Measurements from ENCODE around the gene B3GNT9.
A peak's percentile ranks its signal among the peaks of the same experiment; 100 is the strongest.

B3GNT9 gene

GRCh38 chr16:67150833-67151396 is at the start of gene B3GNT9:
TSS of gene B3GNT9 (minus strand) at chr16:67150998. CDS start at chr16:67150485, 513 bp downstream.
- Histone ChIP-seq H3K9me3 (no peaks in the 10 kb centered on the region), H3K36me3 (peaks cover 1 to 32% (median 19%) of the 10 kb centered on the region in 3 donors), H3K4me1 (peaks cover 0 to 36% (median 25%) of the 10 kb centered on the region in 4 donors), H3K4me3 (peak within 1 kb of the TSS; percentile 63 to 70), H3K27ac (peak within 1 kb of the TSS; percentile 89 to 94), H3K27me3 (peaks cover 0 to 4% of the 10 kb centered on the region in 2 donors)
- DNase-seq: peak; percentile 76 to 91
- no peak for TF ChIP-seq CTCF (IDR thresholded peaks at IDR 0.05)
- intact Hi-C loops (cut with DNase I; ENCODE audit: low total_unique reads): no loop called here

- Histone ChIP-seq H3K4me3 (no peak overlapping the region), H3K36me3 (peaks cover 33 to 75% (median 50%) of the 10 kb centered on the region in 3 donors), H3K27ac (no peak overlapping the region), H3K9me3 (no peaks in the 10 kb centered on the region), H3K27me3 (no peaks in the 10 kb centered on the region), H3K4me1 (peaks cover 0 to 21% (median 4%) of the 10 kb centered on the region in 4 donors)
- no peak for TF ChIP-seq CTCF (IDR thresholded peaks at IDR 0.05)
- intact Hi-C loops (cut with DNase I; ENCODE audit: low total_unique reads): no loop called here
- DNase-seq: no peak
Observed at GRCh38 chr16:67200491-67200890, 49.7 kb upstream of the B3GNT9 start.

- Histone ChIP-seq H3K9me3 (no peaks in the 10 kb centered on the region), H3K27ac (no peak overlapping the region), H3K4me3 (no peak overlapping the region), H3K27me3 (no peaks in the 10 kb centered on the region), H3K36me3 (peaks cover 38 to 80% (median 57%) of the 10 kb centered on the region in 3 donors), H3K4me1 (peaks cover 0 to 21% (median 4%) of the 10 kb centered on the region in 4 donors)
- intact Hi-C loops (cut with DNase I; ENCODE audit: low total_unique reads): no loop called here
- no peak for TF ChIP-seq CTCF (IDR thresholded peaks at IDR 0.05)
- DNase-seq: no peak
Observed at GRCh38 chr16:67199808-67200198, 49.0 kb upstream of the B3GNT9 start.

- H3K27ac ChIP-seq: peak within 1 kb of the TSS in 1 of 2 donors; percentile 11
- peaks cover 44 to 82% (median 63%) of the 10 kb centered on the region in 3 donors for H3K36me3 ChIP-seq
- no peak for TF ChIP-seq CTCF (IDR thresholded peaks at IDR 0.05)
- intact Hi-C loops (cut with DNase I; ENCODE audit: low total_unique reads): no loop called here
- DNase-seq: no peak
- H3K4me1 ChIP-seq: peaks cover 0 to 24% (median 4%) of the 10 kb centered on the region in 4 donors
- no peaks in the 10 kb centered on the region for H3K9me3 ChIP-seq
- no peaks in the 10 kb centered on the region for H3K27me3 ChIP-seq
- no peak within 1 kb of the TSS for H3K4me3 ChIP-seq
Observed at GRCh38 chr16:67199011-67199807, 48.4 kb upstream of the B3GNT9 start, which contains the start of gene ELMO3. TSS of gene ELMO3 (plus strand) at chr16:67199131. CDS start at chr16:67199327, 196 bp downstream.

GRCh38 chr16:67198238-67198734 is 47.5 kb upstream of the B3GNT9 start:
- H3K27me3 ChIP-seq: no peaks in the 10 kb centered on the region
- peaks cover 2 to 33% (median 10%) of the 10 kb centered on the region in 4 donors for H3K4me1 ChIP-seq
- intact Hi-C loops (cut with DNase I; ENCODE audit: low total_unique reads): no loop called here
- no peaks in the 10 kb centered on the region for H3K9me3 ChIP-seq
- H3K27ac ChIP-seq: peak overlapping the region in 1 of 2 donors; percentile 11
- TF ChIP-seq CTCF (IDR thresholded peaks at IDR 0.05): peak; percentile 33 to 45
- no peak overlapping the region for H3K4me3 ChIP-seq
- H3K36me3 ChIP-seq: peaks cover 42 to 82% (median 63%) of the 10 kb centered on the region in 3 donors
- DNase-seq: no peak

Data from tibial artery (tissue), 4 donors.